Esophagus squamous epithelium (tissue), 5 donors: ENCODE results near the gene HADHA. TPM values are rescaled to one million over a fixed set of nuclear protein-coding genes. Genes with fewer than 3 reads are reported as not detected.
"Not testable (repeated sequence)": the region's sequence is repeated elsewhere in the genome, so short reads cannot be mapped to it uniquely, and the experiment has no call there.

Source experiments
- DNase-seq: peaks from one replicate; lab custom pipeline; 2025; lab: John Stamatoyannopoulos, UW
- H3K27ac ChIP-seq, 4 donors: fragments of 200-600 bp; sonication (generic); one replicate each; pipeline ENCODE4 v1.5.1; 2016 to 2019; ENCODE audit warnings: mild to moderate bottlenecking in 1 of 4
- H3K27me3 ChIP-seq, 4 donors: fragments of 200-600 bp; sonication (generic); 1 replicate in 3 of 4; 2 replicates in 1 of 4; pipeline versions ENCODE4 v1.5.1 to v1.6.0; 2017 to 2021; ENCODE audit warnings: antibody characterized with exemption in 1 of 4
- H3K36me3 ChIP-seq, 3 donors: fragments of 200-600 bp; sonication (generic); one replicate each; pipeline ENCODE4 v1.5.1; 2016 to 2019
- H3K4me1 ChIP-seq, 3 donors: fragments of 200-600 bp; sonication (generic); one replicate each; pipeline ENCODE4 v1.5.1; 2017 to 2019
- H3K4me3 ChIP-seq, 4 donors: fragments of 200-600 bp; sonication (generic); 1 replicate in 3 of 4; 2 replicates in 1 of 4; pipeline ENCODE4 v1.5.1; 2016 to 2019; ENCODE audit warnings: mild to moderate bottlenecking in 2 of 4, moderate library complexity in 1 of 4
- H3K9me3 ChIP-seq, 3 donors: fragments of 200-600 bp; sonication (generic); one replicate each; pipeline ENCODE4 v1.5.1; 2016 to 2019
- POLR2A ChIP-seq, 4 donors: fragments of 450-650 bp; IDR thresholded peaks; one replicate each; pipeline ENCODE4 v1.6.1; 2017; ENCODE audit warnings: antibody characterized with exemption in 4 of 4, mild to moderate bottlenecking in 4 of 4, moderate library complexity in 3 of 4
- WGBS, 2 donors: methylation state at CpG; one replicate each; pipeline ENCODE4 v1.1.5; 2018; 5-methylcytosine and 5-hydroxymethylcytosine counted together
- intact Hi-C: fragments of 100-400 bp; cut with DNase I; formaldehyde crosslinking; loops from one replicate; pipeline ENCODE4 v1.15.0; 2022
- total RNA-seq, 4 donors: library from RNA; depleted of rRNA; stranded (reverse); fragments of >200 nt; gene quantifications; one replicate each; pipeline ENCODE4 v1.1.0, GENCODE V29; 2016
- TF ChIP-seq, protein P1 (sequence below), 6 experiments: fragments of 450-650 bp in 4 of 6; fragments of 200-600 bp in 2 of 6; sonication (generic) in 2 of 6; IDR thresholded peaks; one replicate each; pipeline ENCODE4 v1.5.1; 2016 to 2019; ENCODE audit warnings: antibody characterized with exemption in 6 of 6, mild to moderate bottlenecking in 4 of 6, moderate library complexity in 4 of 6
- donor health status: DM: yes; HTN: yes; CAD: no.

HADHA gene
- total RNA-seq, 4 donors from 2014 or later = 84.7 to 161 (median 116) TPM

- H3K27ac ChIP-seq = no peak overlapping the region
- 47 to 73% methylated on average over 2 to 14 of the region's 56 CpGs for WGBS, 2 donors
- intact Hi-C loops = no loop called here
- TF ChIP-seq, protein P1, sequence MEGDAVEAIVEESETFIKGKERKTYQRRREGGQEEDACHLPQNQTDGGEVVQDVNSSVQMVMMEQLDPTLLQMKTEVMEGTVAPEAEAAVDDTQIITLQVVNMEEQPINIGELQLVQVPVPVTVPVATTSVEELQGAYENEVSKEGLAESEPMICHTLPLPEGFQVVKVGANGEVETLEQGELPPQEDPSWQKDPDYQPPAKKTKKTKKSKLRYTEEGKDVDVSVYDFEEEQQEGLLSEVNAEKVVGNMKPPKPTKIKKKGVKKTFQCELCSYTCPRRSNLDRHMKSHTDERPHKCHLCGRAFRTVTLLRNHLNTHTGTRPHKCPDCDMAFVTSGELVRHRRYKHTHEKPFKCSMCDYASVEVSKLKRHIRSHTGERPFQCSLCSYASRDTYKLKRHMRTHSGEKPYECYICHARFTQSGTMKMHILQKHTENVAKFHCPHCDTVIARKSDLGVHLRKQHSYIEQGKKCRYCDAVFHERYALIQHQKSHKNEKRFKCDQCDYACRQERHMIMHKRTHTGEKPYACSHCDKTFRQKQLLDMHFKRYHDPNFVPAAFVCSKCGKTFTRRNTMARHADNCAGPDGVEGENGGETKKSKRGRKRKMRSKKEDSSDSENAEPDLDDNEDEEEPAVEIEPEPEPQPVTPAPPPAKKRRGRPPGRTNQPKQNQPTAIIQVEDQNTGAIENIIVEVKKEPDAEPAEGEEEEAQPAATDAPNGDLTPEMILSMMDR (IDR thresholded peaks at IDR 0.05) = no peak
- TF ChIP-seq POLR2A (IDR thresholded peaks at IDR 0.05) = no peak
- DNase-seq = no peak
- H3K9me3 ChIP-seq = no peaks in the 10 kb centered on the region
- peaks cover 0 to 20% (median 10%) of the 10 kb centered on the region in 3 donors for H3K4me1 ChIP-seq
- H3K4me3 ChIP-seq = peak overlapping the region in 3 of 4 donors; percentile 34 to 70 (median 52)
- peaks cover 6 to 48% (median 11%) of the 10 kb centered on the region in 4 donors for H3K27me3 ChIP-seq
- no peaks in the 10 kb centered on the region for H3K36me3 ChIP-seq
Observed at GRCh38 chr2:26172189-26172870, 72.1 kb downstream of the HADHA start.

DNA sequence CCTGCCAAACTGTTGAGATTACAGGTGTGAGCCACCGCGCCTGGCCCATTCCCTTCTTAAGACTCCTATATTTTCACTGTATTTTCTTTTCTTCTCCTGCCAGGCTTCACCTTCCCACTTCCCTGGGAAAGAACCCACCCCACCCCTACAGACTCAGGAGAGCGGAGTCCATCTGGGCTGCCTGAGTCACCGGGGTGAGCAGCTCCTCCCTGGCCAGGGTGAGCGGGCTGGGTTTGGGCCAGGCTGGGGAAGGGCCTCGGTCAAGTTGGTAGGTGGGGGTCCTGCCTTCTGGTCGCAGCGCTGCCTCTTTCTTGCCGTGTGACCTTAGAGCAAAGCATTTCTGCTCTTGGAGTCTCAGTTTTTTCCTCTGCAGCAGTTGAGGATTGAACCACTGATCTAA is 73.6 kb downstream of the HADHA start:
- 76 to 92% methylated on average over 3 to 4 of the region's 9 CpGs for WGBS, 2 donors
- no peak overlapping the region for H3K27ac ChIP-seq
- peaks cover 6 to 39% (median 11%) of the 10 kb centered on the region in 4 donors for H3K27me3 ChIP-seq
- intact Hi-C loops = no loop called here
- DNase-seq = no peak
- peaks cover 0 to 20% (median 10%) of the 10 kb centered on the region in 3 donors for H3K4me1 ChIP-seq
- no peaks in the 10 kb centered on the region for H3K9me3 ChIP-seq
- H3K36me3 ChIP-seq = no peaks in the 10 kb centered on the region
- H3K4me3 ChIP-seq = no peak overlapping the region
- no peak for TF ChIP-seq POLR2A (IDR thresholded peaks at IDR 0.05)

GRCh38 chr2:26169681-26170414 is 74.6 kb downstream of the HADHA start:
- H3K27ac ChIP-seq = no peak overlapping the region
- H3K36me3 ChIP-seq = no peaks in the 10 kb centered on the region
- TF ChIP-seq POLR2A (IDR thresholded peaks at IDR 0.05) = no peak
- TF ChIP-seq, protein P1 (IDR thresholded peaks at IDR 0.05) = no peak
- H3K4me1 ChIP-seq = peaks cover 0 to 20% (median 10%) of the 10 kb centered on the region in 3 donors
- peaks cover 6 to 30% (median 11%) of the 10 kb centered on the region in 4 donors for H3K27me3 ChIP-seq
- no peak for DNase-seq
- H3K9me3 ChIP-seq = no peaks in the 10 kb centered on the region
- no peak overlapping the region for H3K4me3 ChIP-seq
- 78 to 79% methylated on average over 14 of the region's 14 CpGs for WGBS, 2 donors
- intact Hi-C loops = no loop called here

DNA sequence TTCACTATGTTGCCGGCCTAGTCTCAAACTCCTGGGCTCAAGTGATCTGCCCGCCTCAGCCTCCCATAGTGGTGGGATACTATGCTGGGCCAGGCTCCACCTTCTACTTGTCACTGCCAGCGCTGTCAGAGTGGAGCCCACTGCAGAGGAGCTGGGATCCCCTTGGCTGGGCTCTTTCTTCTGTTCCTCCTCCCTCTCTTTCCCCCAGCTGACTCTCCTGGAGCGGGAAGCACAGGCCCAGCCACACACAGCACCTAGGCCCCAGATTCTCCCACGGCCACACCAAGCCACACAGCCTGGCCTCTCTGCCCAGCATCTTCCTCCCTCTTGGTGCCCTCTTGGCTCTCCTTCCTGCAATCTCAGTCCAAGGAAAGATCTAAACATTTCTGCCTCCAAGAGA is 75.2 kb downstream of the HADHA start:
- H3K36me3 ChIP-seq = no peaks in the 10 kb centered on the region
- 88 to 89% methylated on average over 4 to 5 of the region's 5 CpGs for WGBS, 2 donors
- no peaks in the 10 kb centered on the region for H3K9me3 ChIP-seq
- H3K4me3 ChIP-seq = no peak overlapping the region
- TF ChIP-seq, protein P1 (IDR thresholded peaks at IDR 0.05) = no peak
- no peak for TF ChIP-seq POLR2A (IDR thresholded peaks at IDR 0.05)
- no peak overlapping the region for H3K27ac ChIP-seq
- DNase-seq = no peak
- intact Hi-C loops = no loop called here
- H3K27me3 ChIP-seq = peaks cover 6 to 24% (median 8%) of the 10 kb centered on the region in 4 donors
- peaks cover 0 to 18% (median 10%) of the 10 kb centered on the region in 3 donors for H3K4me1 ChIP-seq

DNA sequence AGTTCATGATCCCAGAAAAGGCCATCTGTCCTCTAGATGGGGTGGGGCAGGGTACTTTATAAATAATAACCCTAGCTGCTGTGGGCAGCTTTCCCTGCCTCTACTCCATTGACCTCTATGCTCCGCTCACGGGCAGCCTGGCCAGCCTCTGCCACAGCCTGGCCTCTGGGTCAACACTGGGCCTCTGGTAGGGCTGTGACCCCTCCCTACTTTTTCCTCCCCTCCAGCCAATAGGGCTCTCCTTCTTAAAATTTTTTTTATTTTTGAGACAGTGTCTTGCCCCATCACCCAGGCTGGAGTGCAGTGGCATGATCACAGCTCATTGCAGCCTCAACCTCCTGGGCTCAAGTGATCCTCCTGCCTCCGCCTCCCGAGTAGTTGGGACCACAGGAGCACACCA is 75.6 kb downstream of the HADHA start:
- Histone ChIP-seq H3K27me3 (peaks cover 2 to 19% (median 4%) of the 10 kb centered on the region in 4 donors), H3K4me3 (no peak overlapping the region), H3K36me3 (no peaks in the 10 kb centered on the region), H3K4me1 (peaks cover 0 to 14% (median 7%) of the 10 kb centered on the region in 3 donors), H3K9me3 (no peaks in the 10 kb centered on the region), H3K27ac (no peak overlapping the region)
- no peak for DNase-seq
- TF ChIP-seq, protein P1 (IDR thresholded peaks at IDR 0.05) = no peak
- TF ChIP-seq POLR2A (IDR thresholded peaks at IDR 0.05) = no peak
- WGBS, 2 donors = 91 to 93% methylated on average over 4 of the region's 4 CpGs
- intact Hi-C loops = no loop called here

DNA sequence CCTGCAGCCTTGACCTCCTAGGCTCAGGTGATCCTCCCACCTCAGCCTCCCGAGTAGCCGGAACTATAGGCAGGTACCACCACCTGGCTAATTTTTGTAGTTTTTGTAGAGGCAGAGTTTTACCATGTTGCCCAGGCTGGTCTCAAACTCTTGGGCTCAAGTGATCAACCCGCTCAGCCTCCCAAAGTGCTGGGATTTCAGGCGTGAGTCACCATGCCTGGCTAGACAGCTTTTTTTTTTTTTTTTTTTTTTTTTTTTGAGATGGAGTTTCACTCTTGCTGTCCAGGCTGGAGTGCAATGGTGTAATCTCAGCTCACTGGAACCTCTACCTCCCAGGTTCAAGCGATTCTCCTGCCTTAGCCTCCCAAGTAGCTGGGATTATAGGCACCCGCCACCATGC is 77.9 kb downstream of the HADHA start:
- 78 to 98% methylated on average over 5 to 6 of the region's 6 CpGs for WGBS, 2 donors
- H3K4me3 ChIP-seq, intact Hi-C loops, H3K9me3 ChIP-seq, H3K36me3 ChIP-seq, DNase-seq, H3K27ac ChIP-seq, H3K27me3 ChIP-seq, H3K4me1 ChIP-seq: not testable (repeated sequence)
